Type B pancreatic cell (in vitro differentiated cells): Measurements from ENCODE around the gene PTGES3. TPM values are rescaled to one million over a fixed set of nuclear protein-coding genes. Genes with fewer than 3 reads are reported as not detected.

Experiments used
- DNase-seq: peaks from one replicate; pipeline ENCODE4 v3.0.0; 2021; ENCODE audit warnings: mixed read lengths; ENCODE audit not compliant: unreplicated experiment; ENCODE audit errors: extremely low spot score
- H3K27ac Mint-ChIP-seq: 2 replicates; pipeline ENCODE4 v1.8.0; 2021; ENCODE audit warnings: mild to moderate bottlenecking, mixed read lengths
- H3K27me3 Mint-ChIP-seq: 2 replicates; pipeline ENCODE4 v1.8.0; 2021; ENCODE audit warnings: mixed read lengths
- H3K36me3 Mint-ChIP-seq: 2 replicates; pipeline ENCODE4 v1.8.0; 2021; ENCODE audit warnings: mixed read lengths
- H3K4me1 Mint-ChIP-seq: one replicate; pipeline ENCODE4 v1.8.0; 2021; ENCODE audit warnings: mixed read lengths; ENCODE audit not compliant: unreplicated experiment
- H3K4me3 Mint-ChIP-seq: 2 replicates; pipeline ENCODE4 v1.8.0; 2021; ENCODE audit warnings: mild to moderate bottlenecking, mixed read lengths
- H3K9me3 Mint-ChIP-seq: 2 replicates; pipeline ENCODE4 v1.8.0; 2021; ENCODE audit warnings: mixed read lengths
- CTCF ChIP-seq: fragments of 200-600 bp; sonication (generic); conservative IDR thresholded peaks from 2 replicates; pipeline ENCODE4 v1.5.0; 2021; ENCODE audit warnings: antibody characterized with exemption, mild to moderate bottlenecking
- total RNA-seq: library from RNA; stranded (reverse); gene quantifications from 2 replicates; pipeline ENCODE4 v1.2.1, GENCODE V29; 2021; ENCODE audit warnings: low replicate concordance

PTGES3 gene
- total RNA-seq, 1 donor from 2014 or later, result 219 TPM

DNA sequence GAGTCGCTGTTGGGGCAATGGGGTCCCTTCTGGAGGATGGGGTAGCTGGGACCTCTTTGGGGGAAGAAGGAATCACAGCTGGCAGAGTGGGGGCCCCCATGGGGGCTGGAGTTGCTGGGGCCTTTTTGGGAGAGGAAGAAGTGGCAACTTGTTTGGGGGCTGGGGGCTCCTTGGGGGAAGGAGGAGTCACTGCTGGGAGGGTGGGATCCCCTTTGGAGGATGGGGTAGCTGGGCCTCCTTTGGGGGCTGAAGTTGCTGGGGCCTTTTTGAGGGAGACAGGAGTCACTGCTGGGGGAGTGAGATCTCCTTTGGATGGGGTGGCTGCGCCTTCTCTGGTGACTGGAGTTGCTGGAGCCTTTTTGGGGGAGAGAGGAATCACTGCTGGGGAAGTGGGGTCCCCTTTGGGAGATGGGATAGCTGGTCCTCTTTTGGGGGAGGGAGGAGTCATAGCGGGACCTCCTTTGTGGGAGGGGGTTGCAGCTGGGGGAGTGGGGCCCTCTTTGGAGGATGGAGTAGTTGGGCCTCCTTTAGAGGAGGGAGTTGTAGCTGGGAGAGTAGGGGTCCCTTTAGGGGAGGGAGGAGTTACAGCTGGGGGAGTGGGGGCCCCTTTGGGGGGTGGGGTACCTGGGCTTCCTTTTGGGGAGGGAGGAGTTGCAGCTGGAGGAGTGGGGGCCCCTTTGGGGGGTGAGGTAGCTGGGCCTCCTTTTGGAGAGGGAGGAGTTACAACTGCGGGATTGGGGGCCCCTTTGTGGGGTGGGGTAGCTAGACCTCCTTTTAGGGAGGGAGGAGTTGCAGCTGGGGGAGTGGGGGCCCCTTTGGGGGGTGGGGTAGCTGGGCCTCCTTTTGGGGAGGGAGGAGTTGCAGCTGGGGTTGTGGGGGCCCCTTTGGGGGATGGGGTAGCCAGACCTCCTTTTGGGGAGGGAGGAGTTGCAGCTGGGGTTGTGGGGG is 29.1 kb upstream of the PTGES3 start:
- Mint-ChIP-seq H3K4me1 (peaks cover 54% of the 10 kb centered on the region), H3K36me3 (peaks cover 73% of the 10 kb centered on the region), H3K4me3 (no peak overlapping the region), H3K27ac (no peak overlapping the region), H3K27me3 (no peaks in the 10 kb centered on the region), H3K9me3 (no peaks in the 10 kb centered on the region)
- TF ChIP-seq CTCF, result no peak
- no peak for DNase-seq

GRCh38 chr12:56716458-56716857 is 28.4 kb upstream of the PTGES3 start:
- H3K4me3 Mint-ChIP-seq, result peak overlapping the region; percentile 25
- peak overlapping the region; percentile 78 for H3K27ac Mint-ChIP-seq
- DNase-seq, result no peak
- H3K27me3 Mint-ChIP-seq, result no peaks in the 10 kb centered on the region
- TF ChIP-seq CTCF, result no peak
- H3K9me3 Mint-ChIP-seq, result no peaks in the 10 kb centered on the region
- H3K36me3 Mint-ChIP-seq, result peaks cover 70% of the 10 kb centered on the region
- peaks cover 46% of the 10 kb centered on the region for H3K4me1 Mint-ChIP-seq

DNA sequence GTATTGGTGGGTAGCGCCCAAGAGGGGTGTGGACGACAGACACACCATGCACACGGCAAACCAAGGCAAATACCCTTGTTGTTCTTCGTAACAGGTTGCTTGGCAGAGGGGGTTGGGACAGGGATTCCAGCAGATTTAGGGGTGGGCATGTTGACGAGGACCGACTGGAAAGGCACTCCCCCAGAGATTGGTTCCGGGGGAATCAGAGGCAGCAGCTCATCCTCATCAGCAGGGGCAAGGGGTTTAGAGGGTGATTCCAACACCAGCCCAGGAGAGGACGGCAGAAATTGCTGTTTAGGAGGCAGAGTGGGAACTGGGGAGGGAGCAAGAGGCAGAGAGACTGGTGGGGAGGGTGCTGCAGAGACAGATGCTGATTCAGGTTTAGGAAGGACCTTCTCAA is 27.7 kb upstream of the PTGES3 start:
- peak overlapping the region; percentile 25 for H3K4me3 Mint-ChIP-seq
- peaks cover 70% of the 10 kb centered on the region for H3K36me3 Mint-ChIP-seq
- H3K27me3 Mint-ChIP-seq, result no peaks in the 10 kb centered on the region
- DNase-seq, result no peak
- no peaks in the 10 kb centered on the region for H3K9me3 Mint-ChIP-seq
- peaks cover 44% of the 10 kb centered on the region for H3K4me1 Mint-ChIP-seq
- H3K27ac Mint-ChIP-seq, result peak overlapping the region; percentile 78
- TF ChIP-seq CTCF, result no peak

DNA sequence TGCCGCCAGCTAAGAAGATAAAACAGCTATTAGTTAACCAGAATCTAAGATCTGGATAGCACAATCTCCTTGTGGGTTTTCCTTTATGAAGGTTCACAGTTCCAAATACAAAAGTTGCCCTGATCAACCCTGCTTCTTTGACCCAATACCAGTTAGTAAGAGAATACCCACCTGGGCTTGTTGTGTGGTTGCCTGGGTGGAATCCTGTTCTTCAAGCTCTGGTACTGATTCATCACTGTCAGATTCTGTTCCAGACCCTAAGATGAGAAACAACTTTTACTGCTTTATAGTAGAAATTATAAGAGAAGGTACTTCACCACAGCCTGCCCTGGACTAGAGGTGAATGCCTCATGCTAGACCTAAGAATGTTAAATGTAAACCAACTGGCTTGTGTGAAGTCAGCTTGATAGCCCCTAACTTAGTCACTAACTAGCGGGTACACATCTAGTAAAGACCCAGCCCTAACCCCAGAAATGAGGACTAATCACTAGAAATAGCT is 26.4 kb upstream of the PTGES3 start:
- H3K4me3 Mint-ChIP-seq, result peak overlapping the region; percentile 37
- H3K9me3 Mint-ChIP-seq, result no peaks in the 10 kb centered on the region
- DNase-seq, result no peak
- H3K27ac Mint-ChIP-seq, result peak overlapping the region; percentile 78
- H3K27me3 Mint-ChIP-seq, result no peaks in the 10 kb centered on the region
- peaks cover 31% of the 10 kb centered on the region for H3K4me1 Mint-ChIP-seq
- no peak for TF ChIP-seq CTCF
- peaks cover 57% of the 10 kb centered on the region for H3K36me3 Mint-ChIP-seq

DNA sequence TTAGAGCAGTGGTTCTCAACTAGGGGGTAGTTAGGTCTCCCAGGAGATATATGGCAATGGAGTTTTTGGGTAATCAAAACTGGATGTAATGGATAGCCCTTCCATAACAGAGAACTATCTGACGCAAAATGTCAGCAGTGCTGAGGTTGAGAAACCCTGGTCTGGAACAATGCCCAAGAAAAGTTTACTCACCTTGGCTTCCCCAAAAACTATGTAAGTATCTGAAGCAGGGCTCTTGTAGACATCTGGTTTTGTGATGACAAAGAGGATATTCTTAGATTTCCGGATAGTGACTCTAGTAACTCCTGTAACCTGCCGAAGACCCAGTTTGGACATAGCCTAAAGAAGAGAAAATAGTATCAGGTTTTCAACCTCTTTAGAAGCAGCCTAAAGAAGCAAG is 25.3 kb upstream of the PTGES3 start:
- Mint-ChIP-seq H3K27me3 (no peaks in the 10 kb centered on the region), H3K9me3 (no peaks in the 10 kb centered on the region), H3K27ac (no peak overlapping the region), H3K36me3 (peaks cover 48% of the 10 kb centered on the region), H3K4me3 (no peak overlapping the region), H3K4me1 (peaks cover 22% of the 10 kb centered on the region)
- no peak for TF ChIP-seq CTCF
- DNase-seq, result no peak
